Mucosa of descending colon (tissue), 3 donors: ENCODE results near the gene TRAM2. TPM values are rescaled to one million over a fixed set of nuclear protein-coding genes. Genes with fewer than 3 reads are reported as not detected.

ENCODE experiments used
- ATAC-seq: fragments of 200-7000 bp; cut with Tn5 transposase; one replicate; pipeline ENCODE4 v1.9.1; 2020; ENCODE audit warnings: mild to moderate bottlenecking, moderate library complexity
- DNase-seq, 3 donors: peaks; one replicate each; pipeline ENCODE4 v3.0.0-alpha.2; 2020
- H3K36me3 ChIP-seq: fragments of 200-600 bp; one replicate; pipeline ENCODE4 v1.8.0; 2021; ENCODE audit warnings: low read depth, mild to moderate bottlenecking
- H3K4me1 ChIP-seq: fragments of 200-600 bp; one replicate; pipeline ENCODE4 v1.8.0; 2021; ENCODE audit warnings: low read depth, mild to moderate bottlenecking
- H3K4me3 ChIP-seq: fragments of 200-600 bp; one replicate; pipeline ENCODE4 v1.8.0; 2021; ENCODE audit warnings: mild to moderate bottlenecking
- H3K9me3 ChIP-seq: fragments of 200-600 bp; one replicate; pipeline ENCODE4 v1.8.0; 2021; ENCODE audit warnings: mild to moderate bottlenecking
- intact Hi-C, 2 donors: fragments of 100-400 bp; cut with DNase I in 1 of 2; cut with micrococcal nuclease in 1 of 2; formaldehyde crosslinking; loops; one replicate each; pipeline versions ENCODE4 v1.11.0 to v1.11.1; 2022; cut with DNase I, micrococcal nuclease
- total RNA-seq, 3 donors: library from RNA; stranded (reverse); fragmentation: NEBNext Ultra II Directional in 2 of 3; extraction: Animal tissue kit (Norgen Biotek cat#: 25700) in 2 of 3; gene quantifications; one replicate each; pipeline versions ENCODE4 v1.2.1 to v1.2.4, GENCODE V29; 2021 to 2023
- TF ChIP-seq, protein P1 (sequence below): fragments of 200-600 bp; IDR thresholded peaks from one replicate; pipeline ENCODE4 v1.8.0; 2022; ENCODE audit warnings: antibody characterized with exemption, mild to moderate bottlenecking
- donor health status: DM: no; HTN: no; CAD: no; lungs with moderate emphysema.
- donor health status: DM: no; HTN: no; CAD: no.
- donor health status: DM: no; HTN: yes; CAD: no.

Gene TRAM2
- total RNA-seq, 3 donors from 2014 or later, result 20.3 to 25.0 (median 24.1) TPM

DNA sequence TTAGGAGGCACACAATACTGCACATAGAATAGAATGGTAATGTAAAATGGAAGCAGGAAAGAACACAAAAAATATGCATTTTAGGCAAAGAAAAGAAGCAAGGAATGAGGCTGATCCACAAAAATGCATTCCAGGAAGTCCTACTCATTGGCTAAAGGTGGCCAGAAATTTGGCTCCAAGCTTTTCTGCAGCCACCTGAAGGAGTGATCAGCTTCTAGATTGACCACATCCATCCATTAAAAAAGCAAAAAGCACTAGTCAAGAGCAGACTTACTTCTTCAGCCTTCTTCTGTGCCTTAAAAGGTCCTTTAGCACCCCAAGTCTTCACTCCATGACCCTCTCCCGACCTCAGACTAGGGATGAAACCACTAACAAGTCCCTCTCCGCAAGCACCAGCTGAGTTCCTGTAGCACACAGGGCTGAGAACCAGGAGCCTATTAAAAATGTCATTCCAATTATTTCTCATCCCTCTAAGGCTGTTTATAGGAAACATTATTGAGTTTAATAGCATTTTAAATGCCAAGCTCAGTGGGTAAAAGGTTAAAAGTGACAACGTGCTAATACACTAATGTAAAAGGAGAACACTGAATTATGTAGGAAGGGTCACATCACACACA, 36.5 kb downstream of the TRAM2 start:
- Histone ChIP-seq H3K36me3 (no peaks in the 10 kb centered on the region), H3K4me1 (peaks cover 24% of the 10 kb centered on the region), H3K9me3 (no peaks in the 10 kb centered on the region), H3K4me3 (no peak overlapping the region)
- TF ChIP-seq, protein P1, sequence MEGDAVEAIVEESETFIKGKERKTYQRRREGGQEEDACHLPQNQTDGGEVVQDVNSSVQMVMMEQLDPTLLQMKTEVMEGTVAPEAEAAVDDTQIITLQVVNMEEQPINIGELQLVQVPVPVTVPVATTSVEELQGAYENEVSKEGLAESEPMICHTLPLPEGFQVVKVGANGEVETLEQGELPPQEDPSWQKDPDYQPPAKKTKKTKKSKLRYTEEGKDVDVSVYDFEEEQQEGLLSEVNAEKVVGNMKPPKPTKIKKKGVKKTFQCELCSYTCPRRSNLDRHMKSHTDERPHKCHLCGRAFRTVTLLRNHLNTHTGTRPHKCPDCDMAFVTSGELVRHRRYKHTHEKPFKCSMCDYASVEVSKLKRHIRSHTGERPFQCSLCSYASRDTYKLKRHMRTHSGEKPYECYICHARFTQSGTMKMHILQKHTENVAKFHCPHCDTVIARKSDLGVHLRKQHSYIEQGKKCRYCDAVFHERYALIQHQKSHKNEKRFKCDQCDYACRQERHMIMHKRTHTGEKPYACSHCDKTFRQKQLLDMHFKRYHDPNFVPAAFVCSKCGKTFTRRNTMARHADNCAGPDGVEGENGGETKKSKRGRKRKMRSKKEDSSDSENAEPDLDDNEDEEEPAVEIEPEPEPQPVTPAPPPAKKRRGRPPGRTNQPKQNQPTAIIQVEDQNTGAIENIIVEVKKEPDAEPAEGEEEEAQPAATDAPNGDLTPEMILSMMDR, result no peak
- DNase-seq (no peak), ATAC-seq (no peak)
- intact Hi-C loops, result no loop called here

DNA sequence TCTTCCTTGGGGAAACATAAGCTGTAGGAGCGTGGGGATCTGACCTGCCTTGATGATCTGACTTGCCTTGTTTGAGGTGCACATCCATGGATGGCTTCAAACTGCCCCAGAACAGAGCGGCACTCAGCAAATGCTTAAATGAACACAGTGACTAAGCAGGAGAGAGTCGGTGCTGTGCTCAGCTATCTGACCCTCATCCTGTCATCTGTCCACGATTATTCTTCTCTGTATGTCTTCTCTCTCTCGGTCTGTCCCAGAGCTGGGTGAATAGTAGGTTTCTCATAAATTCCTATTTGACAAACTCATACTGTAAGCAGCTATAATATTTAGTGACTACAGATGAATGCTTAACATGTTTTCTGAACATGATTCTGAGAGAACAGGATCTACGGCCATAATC, 37.3 kb downstream of the TRAM2 start:
- TF ChIP-seq, protein P1, result no peak
- H3K4me3 ChIP-seq, result no peak overlapping the region
- DNase-seq, result no peak
- ATAC-seq, result no peak
- intact Hi-C loops, result no loop called here
- H3K4me1 ChIP-seq, result peaks cover 20% of the 10 kb centered on the region
- H3K9me3 ChIP-seq, result no peaks in the 10 kb centered on the region
- no peaks in the 10 kb centered on the region for H3K36me3 ChIP-seq

DNA sequence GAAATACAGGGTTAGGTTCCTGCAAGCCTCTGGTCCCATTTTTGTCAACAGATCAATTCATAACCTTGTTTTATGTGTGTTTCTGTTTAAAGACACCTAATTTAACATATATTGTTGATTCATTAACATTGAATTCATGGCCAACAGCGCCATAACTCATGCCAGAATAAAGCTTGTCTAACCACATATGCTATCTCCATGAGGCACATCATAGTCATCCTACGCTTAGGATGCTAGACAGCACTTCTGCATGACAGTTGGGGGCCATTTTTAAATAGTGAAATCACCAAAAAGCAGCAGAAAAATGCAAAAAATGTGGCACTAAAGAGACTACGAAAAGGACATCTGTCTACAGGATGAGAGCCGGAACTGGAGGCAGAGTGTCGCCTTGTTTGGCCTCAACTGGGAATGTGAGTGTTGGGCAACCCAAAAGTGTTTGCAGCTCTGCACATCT, 37.9 kb downstream of the TRAM2 start:
- no peak overlapping the region for H3K4me3 ChIP-seq
- H3K36me3 ChIP-seq, result no peaks in the 10 kb centered on the region
- TF ChIP-seq, protein P1, result no peak
- intact Hi-C loops, result no loop called here
- DNase-seq (no peak), ATAC-seq (no peak)
- H3K4me1 ChIP-seq, result peaks cover 16% of the 10 kb centered on the region
- H3K9me3 ChIP-seq, result no peaks in the 10 kb centered on the region

DNA sequence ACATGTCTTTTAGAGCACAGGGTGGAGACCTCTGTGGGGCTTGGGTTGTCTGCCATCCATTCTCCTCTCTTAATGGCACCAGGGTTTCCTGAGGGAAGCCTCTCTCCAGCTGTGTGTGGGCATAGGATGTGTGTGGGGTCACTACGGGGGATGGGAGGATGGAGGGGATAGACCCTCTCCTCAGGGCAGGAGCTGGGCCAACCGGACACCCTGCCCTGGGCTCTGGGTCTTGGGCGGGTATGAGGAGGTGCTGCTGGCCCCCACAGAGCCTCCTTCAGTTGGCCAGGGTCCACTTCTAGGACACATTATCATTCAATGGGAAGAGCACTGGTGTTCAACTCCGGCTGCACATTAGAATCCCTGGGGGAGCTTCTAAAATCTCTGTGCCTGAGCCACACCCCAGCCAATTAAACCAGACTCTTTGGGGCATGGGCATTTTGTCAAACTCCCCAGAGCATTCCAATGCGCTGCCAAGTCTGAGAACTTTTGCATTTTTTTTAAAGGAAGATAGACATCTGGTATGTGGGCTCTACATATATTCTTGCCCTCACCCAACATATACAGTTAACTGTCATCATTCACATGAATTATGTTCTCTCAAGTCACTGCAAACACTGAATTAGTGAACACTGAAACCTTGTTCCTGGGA, 38.5 kb downstream of the TRAM2 start:
- intact Hi-C loops, result no loop called here
- no peaks in the 10 kb centered on the region for H3K9me3 ChIP-seq
- TF ChIP-seq, protein P1, result no peak
- DNase-seq, result no peak
- no peaks in the 10 kb centered on the region for H3K36me3 ChIP-seq
- H3K4me3 ChIP-seq, result no peak overlapping the region
- H3K4me1 ChIP-seq, result peaks cover 12% of the 10 kb centered on the region
- no peak for ATAC-seq

DNA sequence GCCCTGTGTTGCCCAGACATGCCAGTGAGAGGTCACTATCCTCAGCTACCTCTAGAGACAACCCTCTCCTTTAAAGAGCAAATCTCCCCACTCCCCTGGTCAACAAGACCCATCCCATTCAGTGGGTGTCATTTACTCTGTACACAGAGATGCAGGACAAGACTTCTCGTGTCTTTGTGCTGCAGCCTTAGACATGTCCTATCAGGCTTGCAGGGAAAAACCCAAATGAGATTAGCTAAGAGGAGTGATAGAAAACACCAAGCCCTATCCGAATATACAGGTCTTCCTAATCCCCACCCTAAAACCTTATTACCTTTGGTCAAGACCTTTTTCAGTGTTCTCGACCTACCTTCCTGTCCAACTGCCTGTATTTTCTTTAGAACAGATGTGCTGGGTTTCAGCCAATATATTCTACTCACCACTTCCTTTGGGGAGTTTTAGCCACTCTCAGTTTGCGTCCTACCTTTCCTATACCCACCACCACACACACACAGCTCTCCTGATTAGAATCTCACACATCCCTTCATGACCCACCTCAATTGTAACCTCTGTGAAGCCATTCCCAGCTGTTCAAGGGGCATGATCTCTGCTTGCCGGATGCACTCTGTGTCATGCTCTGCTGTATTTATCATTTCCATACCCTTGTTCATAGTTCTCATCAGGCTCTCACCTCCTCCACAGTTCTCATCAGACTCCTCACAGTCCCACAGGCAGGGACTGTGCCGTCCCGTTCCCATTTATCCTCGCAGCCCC, 39.7 kb downstream of the TRAM2 start:
- Histone ChIP-seq H3K4me1 (peaks cover 12% of the 10 kb centered on the region), H3K4me3 (no peak overlapping the region), H3K36me3 (no peaks in the 10 kb centered on the region), H3K9me3 (no peaks in the 10 kb centered on the region)
- TF ChIP-seq, protein P1, result no peak
- intact Hi-C loops, result no loop called here
- ATAC-seq, result peak; percentile 24
- no peak for DNase-seq
